ENCODE measurements around the gene ABHD12. TPM values are rescaled to one million over a fixed set of nuclear protein-coding genes. Genes with fewer than 3 reads are reported as not detected.
A peak's percentile ranks its signal among the peaks of the same experiment; 100 is the strongest.

Gene ABHD12
- 66.8 and 67.8 TPM in 2 replicates for polyA plus RNA-seq (2013)

DNA sequence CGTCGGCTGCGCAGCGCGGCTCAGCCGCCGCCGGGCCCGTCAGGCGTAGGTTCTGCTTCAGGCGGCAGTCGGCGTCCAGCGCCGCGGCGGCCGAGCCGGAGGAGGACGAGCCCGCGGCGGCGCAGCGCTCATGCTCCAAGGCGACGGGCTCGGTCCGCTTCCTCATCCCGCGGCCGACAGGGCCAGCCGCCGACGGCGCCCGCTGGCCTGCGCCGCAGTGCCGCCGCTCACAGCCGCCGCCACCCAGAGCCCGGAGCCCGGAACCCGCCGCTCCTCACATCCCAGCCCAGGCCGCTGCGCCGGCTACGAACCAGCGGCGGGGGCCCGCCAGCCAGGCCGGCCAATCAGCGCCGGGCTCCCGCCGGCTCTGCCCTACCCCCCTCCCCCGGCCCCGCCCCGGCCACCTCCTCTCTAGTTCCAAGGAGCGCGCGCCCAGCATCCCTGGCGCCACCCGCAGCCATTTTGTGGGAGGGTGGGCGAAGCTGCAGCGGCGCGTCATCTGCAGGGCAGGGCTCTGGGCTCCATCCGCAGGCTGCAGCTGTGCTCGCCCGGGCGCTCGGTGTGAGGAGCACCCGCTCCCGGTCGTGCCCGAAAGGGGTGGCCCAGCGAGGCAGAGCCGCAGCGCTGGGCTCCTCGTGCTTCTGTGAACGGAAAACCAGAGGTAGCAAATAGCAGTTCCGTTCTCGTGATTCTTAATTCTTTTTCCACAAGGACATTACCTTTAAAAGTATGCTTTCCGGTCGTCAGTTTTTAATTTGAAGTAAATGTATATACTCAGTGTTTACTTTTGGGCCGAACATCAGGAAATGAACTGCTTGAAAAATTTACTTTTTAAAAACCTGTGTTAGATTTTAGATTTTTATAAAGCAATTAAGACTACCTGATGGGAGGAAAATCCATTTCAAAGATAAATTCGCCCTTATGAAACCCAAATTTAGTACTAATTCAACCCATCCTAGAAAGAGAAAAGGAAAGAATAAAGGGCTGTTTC lies at the start of gene ABHD12:
Gene ABHD12 (minus strand): TSS at position 298 of the 991 bp plus-strand sequence. CDS start 132 bp downstream, at position 166.
- Histone ChIP-seq H4K12ac (ENCODE audit: low read depth, low read length) (peak within 1 kb of the TSS; percentile 96), H4K91ac (ENCODE audit: low read depth, low read length) (peak within 1 kb of the TSS; percentile 92), H3K18ac (ENCODE audit: low read length) (peak within 1 kb of the TSS; percentile 97), H3K36me3 (ENCODE audit: control insufficient read depth in 1 of 2, insufficient read depth in 2 of 2, low read length in 2 of 2) (peaks cover 2 to 3% of the 10 kb centered on the region in 2 experiments), H4K8ac (ENCODE audit: low read depth, low read length) (peak within 1 kb of the TSS; percentile 96), H3K4me3 (ENCODE audit: low read depth, low read length) (peak within 1 kb of the TSS; percentile 94), H3K4me1 (ENCODE audit: control insufficient read depth in 1 of 2, insufficient read depth in 2 of 2, low read length in 2 of 2) (peaks cover 0 to 3% of the 10 kb centered on the region in 2 experiments), H3K9ac (ENCODE audit: low read length) (peak within 1 kb of the TSS; percentile 88), H2BK5ac (ENCODE audit: low read depth, low read length, poor library complexity) (peak within 1 kb of the TSS; percentile 93), H3K27me3 (ENCODE audit: insufficient read depth, low read length) (no peaks in the 10 kb centered on the region), H3K23ac (ENCODE audit: low read length) (no peak within 1 kb of the TSS), H2AK5ac (ENCODE audit: low read length) (peak within 1 kb of the TSS; percentile 86), H2BK120ac (ENCODE audit: insufficient read depth, low read length, poor library complexity) (peak within 1 kb of the TSS; percentile 85), H3K79me1 (ENCODE audit: low read length) (peaks cover 13% of the 10 kb centered on the region), H3K79me2 (ENCODE audit: control insufficient read depth, insufficient read depth, low read length, poor library complexity) (peaks cover 16% of the 10 kb centered on the region), H3K9me3 (ENCODE audit: insufficient read depth, low read depth, low read length) (no peaks in the 10 kb centered on the region), H3K27ac (ENCODE audit: low read depth, low read length) (peak within 1 kb of the TSS; percentile 92), H3K4me2 (ENCODE audit: low read length) (peak within 1 kb of the TSS; percentile 69), H3K4ac (ENCODE audit: low read depth, low read length) (peak within 1 kb of the TSS; percentile 92), H2BK12ac (ENCODE audit: low read length) (peak within 1 kb of the TSS; percentile 53), H2AFZ (ENCODE audit: insufficient read depth, low read length, poor library complexity) (peak within 1 kb of the TSS; percentile 89), H3K14ac (ENCODE audit: low read length) (peak within 1 kb of the TSS; percentile 95)
- no CpG with 5 or more reads among the region's 91 CpGs for WGBS (ENCODE audit: extremely low coverage, insufficient coverage, insufficient read length)
- peak; percentile 97 for DNase-seq

DNA sequence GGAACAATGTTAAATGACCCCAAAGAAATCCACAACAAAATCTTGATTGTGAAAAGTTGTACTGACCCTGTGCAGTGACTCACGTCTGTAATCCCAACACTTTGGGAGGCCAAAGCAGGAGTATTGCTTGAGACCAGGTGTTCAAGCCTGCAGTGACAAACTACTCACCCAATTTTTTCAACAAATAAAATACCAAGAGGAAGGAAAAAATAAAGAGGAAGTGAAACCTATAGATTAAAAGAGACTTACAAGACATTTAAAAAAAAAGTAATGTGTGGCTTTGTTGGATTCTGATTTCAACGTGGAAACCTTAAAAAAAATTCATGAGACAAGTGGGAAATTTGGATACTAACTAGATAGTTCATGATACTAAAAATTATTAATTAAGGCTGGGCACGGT lies 48.7 kb upstream of the ABHD12 start:
- no peak overlapping the region for H3K27ac ChIP-seq (ENCODE audit: low read depth, low read length)
- H3K79me1 ChIP-seq (ENCODE audit: low read length): peaks cover 2% of the 10 kb centered on the region

DNA sequence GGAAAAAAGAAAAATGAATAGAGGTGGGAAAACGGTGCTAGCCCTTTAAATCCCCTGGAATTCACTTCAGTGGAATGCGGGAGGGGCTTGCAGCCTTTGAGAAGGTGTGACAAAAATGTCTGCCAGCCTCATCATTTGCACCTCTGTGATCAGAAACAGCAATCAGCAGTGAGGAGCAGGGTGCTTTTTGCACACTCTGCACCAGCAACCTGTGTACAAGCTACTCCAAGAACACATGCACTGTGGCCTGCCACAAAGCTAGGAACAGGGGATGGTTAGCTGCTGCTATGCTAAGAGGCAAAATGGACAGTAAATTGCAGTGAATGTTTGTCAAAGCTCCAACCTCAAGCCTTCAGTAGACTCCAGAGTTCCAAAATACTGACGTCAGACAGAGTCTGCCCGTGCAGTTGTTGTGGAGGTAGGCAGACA lies 46.5 kb upstream of the ABHD12 start:
- H3K4me3 ChIP-seq (ENCODE audit: low read depth, low read length): no peak overlapping the region
- no peaks in the 10 kb centered on the region for H3K79me2 ChIP-seq (ENCODE audit: control insufficient read depth, insufficient read depth, low read length, poor library complexity)
- peaks cover 2% of the 10 kb centered on the region for H3K79me1 ChIP-seq (ENCODE audit: low read length)
- H2BK120ac ChIP-seq (ENCODE audit: insufficient read depth, low read length, poor library complexity): peak overlapping the region; percentile 16
- no peak overlapping the region for H2BK5ac ChIP-seq (ENCODE audit: low read depth, low read length, poor library complexity)
- H3K9ac ChIP-seq (ENCODE audit: low read length): no peak overlapping the region
- no peaks in the 10 kb centered on the region for H3K4me1 ChIP-seq (ENCODE audit: control insufficient read depth in 1 of 2, insufficient read depth in 2 of 2, low read length in 2 of 2)
- H3K4ac ChIP-seq (ENCODE audit: low read depth, low read length): no peak overlapping the region
- H3K4me2 ChIP-seq (ENCODE audit: low read length): peak overlapping the region; percentile 53
- peak overlapping the region; percentile 66 for H2AFZ ChIP-seq (ENCODE audit: insufficient read depth, low read length, poor library complexity)
- H3K18ac ChIP-seq (ENCODE audit: low read length): no peak overlapping the region
- H3K27me3 ChIP-seq (ENCODE audit: insufficient read depth, low read length): no peaks in the 10 kb centered on the region
- peaks cover 8 to 13% of the 10 kb centered on the region in 2 experiments for H3K36me3 ChIP-seq (ENCODE audit: control insufficient read depth in 1 of 2, insufficient read depth in 2 of 2, low read length in 2 of 2)
- no CpG with 5 or more reads among the region's 4 CpGs for WGBS (ENCODE audit: extremely low coverage, insufficient coverage, insufficient read length)
- H2BK12ac ChIP-seq (ENCODE audit: low read length): no peak overlapping the region
- H3K23ac ChIP-seq (ENCODE audit: low read length): no peak overlapping the region
- H4K12ac ChIP-seq (ENCODE audit: low read depth, low read length): no peak overlapping the region
- no peak overlapping the region for H4K91ac ChIP-seq (ENCODE audit: low read depth, low read length)
- H3K14ac ChIP-seq (ENCODE audit: low read length): no peak overlapping the region
- peak overlapping the region; percentile 64 for H3K27ac ChIP-seq (ENCODE audit: low read depth, low read length)
- peak in 1 of 2 donors; percentile 67 for DNase-seq
- H3K9me3 ChIP-seq (ENCODE audit: insufficient read depth, low read depth, low read length): no peaks in the 10 kb centered on the region
- no peak overlapping the region for H2AK5ac ChIP-seq (ENCODE audit: low read length)
- H4K8ac ChIP-seq (ENCODE audit: low read depth, low read length): peak overlapping the region; percentile 5

More for the DNA sequence above, 48.7 kb upstream of the ABHD12 start:
- Histone ChIP-seq H3K9me3 (ENCODE audit: insufficient read depth, low read depth, low read length) (no peaks in the 10 kb centered on the region), H2AFZ (ENCODE audit: insufficient read depth, low read length, poor library complexity) (no peak overlapping the region), H3K79me2 (ENCODE audit: control insufficient read depth, insufficient read depth, low read length, poor library complexity) (no peaks in the 10 kb centered on the region), H4K12ac (ENCODE audit: low read depth, low read length) (no peak overlapping the region), H3K18ac (ENCODE audit: low read length) (no peak overlapping the region), H3K36me3 (ENCODE audit: control insufficient read depth in 1 of 2, insufficient read depth in 2 of 2, low read length in 2 of 2) (peaks cover 7 to 15% of the 10 kb centered on the region in 2 experiments), H3K9ac (ENCODE audit: low read length) (no peak overlapping the region), H3K4me2 (ENCODE audit: low read length) (no peak overlapping the region), H4K8ac (ENCODE audit: low read depth, low read length) (no peak overlapping the region), H2BK120ac (ENCODE audit: insufficient read depth, low read length, poor library complexity) (no peak overlapping the region), H3K23ac (ENCODE audit: low read length) (no peak overlapping the region), H2AK5ac (ENCODE audit: low read length) (no peak overlapping the region), H3K4me3 (ENCODE audit: low read depth, low read length) (no peak overlapping the region), H3K4ac (ENCODE audit: low read depth, low read length) (no peak overlapping the region), H2BK12ac (ENCODE audit: low read length) (no peak overlapping the region), H3K14ac (ENCODE audit: low read length) (no peak overlapping the region), H2BK5ac (ENCODE audit: low read depth, low read length, poor library complexity) (no peak overlapping the region), H3K4me1 (ENCODE audit: control insufficient read depth in 1 of 2, insufficient read depth in 2 of 2, low read length in 2 of 2) (no peaks in the 10 kb centered on the region), H3K27me3 (ENCODE audit: insufficient read depth, low read length) (no peaks in the 10 kb centered on the region), H4K91ac (ENCODE audit: low read depth, low read length) (no peak overlapping the region)
- no CpG with 5 or more reads among the region's 3 CpGs for WGBS (ENCODE audit: extremely low coverage, insufficient coverage, insufficient read length)
- no peak for DNase-seq

DNA sequence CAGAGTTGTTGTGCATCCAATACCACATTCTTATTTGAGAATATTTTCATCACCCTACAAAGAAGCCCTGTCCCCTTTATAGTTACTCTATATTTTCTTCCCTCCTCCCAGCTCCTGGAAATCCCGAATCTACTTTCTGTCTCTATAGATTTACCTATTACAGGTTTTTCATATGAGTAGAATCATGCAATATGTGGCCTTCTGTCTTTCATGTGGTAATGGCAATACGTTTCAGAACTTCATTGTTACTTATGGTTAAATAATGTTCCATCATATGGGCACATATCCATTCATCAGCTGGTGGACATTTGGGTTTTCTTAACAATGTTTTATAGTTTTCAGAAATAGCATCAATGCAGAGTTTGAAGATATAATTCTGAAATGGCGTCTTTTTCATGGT lies 33.9 kb upstream of the ABHD12 start:
- WGBS (ENCODE audit: extremely low coverage, insufficient coverage, insufficient read length): no CpG with 5 or more reads among the region's 3 CpGs
- Histone ChIP-seq H3K36me3 (ENCODE audit: control insufficient read depth in 1 of 2, insufficient read depth in 2 of 2, low read length in 2 of 2) (peaks cover 16 to 25% of the 10 kb centered on the region in 2 experiments), H4K91ac (ENCODE audit: low read depth, low read length) (no peak overlapping the region), H3K79me2 (ENCODE audit: control insufficient read depth, insufficient read depth, low read length, poor library complexity) (no peaks in the 10 kb centered on the region), H3K9ac (ENCODE audit: low read length) (no peak overlapping the region), H2BK5ac (ENCODE audit: low read depth, low read length, poor library complexity) (no peak overlapping the region), H2AK5ac (ENCODE audit: low read length) (no peak overlapping the region), H3K79me1 (ENCODE audit: low read length) (no peaks in the 10 kb centered on the region), H4K8ac (ENCODE audit: low read depth, low read length) (no peak overlapping the region), H3K4ac (ENCODE audit: low read depth, low read length) (no peak overlapping the region), H3K4me2 (ENCODE audit: low read length) (no peak overlapping the region), H2BK12ac (ENCODE audit: low read length) (no peak overlapping the region), H3K9me3 (ENCODE audit: insufficient read depth, low read depth, low read length) (no peaks in the 10 kb centered on the region), H3K4me1 (ENCODE audit: control insufficient read depth in 1 of 2, insufficient read depth in 2 of 2, low read length in 2 of 2) (no peaks in the 10 kb centered on the region), H3K27ac (ENCODE audit: low read depth, low read length) (no peak overlapping the region), H3K27me3 (ENCODE audit: insufficient read depth, low read length) (no peaks in the 10 kb centered on the region), H2AFZ (ENCODE audit: insufficient read depth, low read length, poor library complexity) (no peak overlapping the region), H3K4me3 (ENCODE audit: low read depth, low read length) (no peak overlapping the region), H3K23ac (ENCODE audit: low read length) (no peak overlapping the region), H3K14ac (ENCODE audit: low read length) (no peak overlapping the region), H2BK120ac (ENCODE audit: insufficient read depth, low read length, poor library complexity) (no peak overlapping the region), H3K18ac (ENCODE audit: low read length) (no peak overlapping the region), H4K12ac (ENCODE audit: low read depth, low read length) (no peak overlapping the region)
- no peak for DNase-seq
